CD4-positive, alpha-beta T cell treated with Interleukin-6 at 100 ng/mL for 8 hours (primary cell): ENCODE results near the gene IGFBP7.

Experiments used
- DNase-seq: peaks from one replicate; pipeline ENCODE4 v3.0.0-alpha.2; 2020; ENCODE audit warnings: mixed read lengths, low spot score

The IGFBP7 gene

GRCh38 chr4:57109847-57110639, at the start of gene IGFBP7:
Gene IGFBP7, minus strand, starts transcription at chr4:57110385. Its CDS starts 34 bp downstream, at chr4:57110351.
- DNase-seq: no peak

- DNase-seq: no peak
Observed at GRCh38 chr4:57159866-57160265, 49.7 kb upstream of the IGFBP7 start.

GRCh38 chr4:57158762-57159161, 48.6 kb upstream of the IGFBP7 start:
- DNase-seq: no peak

- DNase-seq: no peak
Observed at GRCh38 chr4:57158221-57158620, 48.0 kb upstream of the IGFBP7 start.

GRCh38 chr4:57157596-57158137, 47.5 kb upstream of the IGFBP7 start:
- no peak for DNase-seq

- no peak for DNase-seq
Observed at GRCh38 chr4:57156242-57156990, 46.2 kb upstream of the IGFBP7 start.

GRCh38 chr4:57154926-57155325, 44.7 kb upstream of the IGFBP7 start:
- DNase-seq: no peak

GRCh38 chr4:57154191-57154590, 44.0 kb upstream of the IGFBP7 start:
- no peak for DNase-seq

GRCh38 chr4:57153207-57153606, 43.0 kb upstream of the IGFBP7 start:
- DNase-seq: no peak

GRCh38 chr4:57151481-57151880, 41.3 kb upstream of the IGFBP7 start:
- no peak for DNase-seq

- no peak for DNase-seq
Observed at GRCh38 chr4:57149833-57150232, 39.6 kb upstream of the IGFBP7 start.

- no peak for DNase-seq
Observed at GRCh38 chr4:57148831-57149505, 38.8 kb upstream of the IGFBP7 start.

GRCh38 chr4:57148177-57148576, 38.0 kb upstream of the IGFBP7 start:
- DNase-seq: no peak

GRCh38 chr4:57147335-57148060, 37.3 kb upstream of the IGFBP7 start:
- no peak for DNase-seq

GRCh38 chr4:57146444-57146843, 36.3 kb upstream of the IGFBP7 start:
- DNase-seq: no peak

GRCh38 chr4:57144466-57144865, 34.3 kb upstream of the IGFBP7 start:
- no peak for DNase-seq

GRCh38 chr4:57139783-57140182, 29.6 kb upstream of the IGFBP7 start:
- DNase-seq: no peak

GRCh38 chr4:57137261-57137660, 27.1 kb upstream of the IGFBP7 start:
- DNase-seq: no peak

- DNase-seq: no peak
Observed at GRCh38 chr4:57136281-57136680, 26.1 kb upstream of the IGFBP7 start.

- DNase-seq: no peak
Observed at GRCh38 chr4:57132743-57133137, 22.6 kb upstream of the IGFBP7 start.

- DNase-seq: no peak
Observed at GRCh38 chr4:57131849-57132742, 21.9 kb upstream of the IGFBP7 start.
